NOMO-1 treated with dmso at 0.1 percent for 144 hours (cell line): ENCODE results near the gene ARMC6.
A peak's percentile ranks its signal among the peaks of the same experiment; 100 is the strongest.
"Not testable (repeated sequence)": the region's sequence is repeated elsewhere in the genome, so short reads cannot be mapped to it uniquely, and the experiment has no call there.

Source experiments
- DNase-seq: peaks from one replicate; lab custom pipeline; 2025; ENCODE audit not compliant: unreplicated experiment; lab: John Stamatoyannopoulos, UW

The ARMC6 gene

GRCh38 chr19:19074196-19074882, 40.9 kb downstream of the ARMC6 start:
- DNase-seq, result no peak

- DNase-seq, result no peak
Measured at GRCh38 chr19:19075126-19075525, 41.7 kb downstream of the ARMC6 start.

GRCh38 chr19:19076476-19076875, 43.1 kb downstream of the ARMC6 start:
- no peak for DNase-seq

GRCh38 chr19:19077103-19077502, 43.7 kb downstream of the ARMC6 start:
- DNase-seq, result peak; percentile 70

- no peak for DNase-seq
Measured at GRCh38 chr19:19078801-19079200, 45.4 kb downstream of the ARMC6 start.

- no peak for DNase-seq
Measured at GRCh38 chr19:19079571-19079970, 46.2 kb downstream of the ARMC6 start.

GRCh38 chr19:19081642-19082151, 48.3 kb downstream of the ARMC6 start:
- DNase-seq, result no peak

- DNase-seq, result no peak
Measured at GRCh38 chr19:19083413-19084178, 50.2 kb downstream of the ARMC6 start.

- no peak for DNase-seq
Measured at GRCh38 chr19:19087676-19088075, 54.3 kb downstream of the ARMC6 start.

GRCh38 chr19:19094513-19094912, 61.1 kb downstream of the ARMC6 start:
- DNase-seq, result no peak

- DNase-seq, result no peak
Measured at GRCh38 chr19:19095691-19096090, 62.3 kb downstream of the ARMC6 start.

- DNase-seq, result no peak
Measured at GRCh38 chr19:19096641-19097627, 63.5 kb downstream of the ARMC6 start.

- no peak for DNase-seq
Measured at GRCh38 chr19:19098084-19098702, 64.8 kb downstream of the ARMC6 start.

- DNase-seq, result no peak
Measured at GRCh38 chr19:19098703-19099632, 65.6 kb downstream of the ARMC6 start.

GRCh38 chr19:19101540-19101939, 68.1 kb downstream of the ARMC6 start:
- DNase-seq, result no peak

GRCh38 chr19:19102566-19102965, 69.2 kb downstream of the ARMC6 start:
- not testable (repeated sequence) for DNase-seq

- no peak for DNase-seq
Measured at GRCh38 chr19:19103167-19103566, 69.8 kb downstream of the ARMC6 start.

- DNase-seq, result no peak
Measured at GRCh38 chr19:19105365-19106055, 72.1 kb downstream of the ARMC6 start.

GRCh38 chr19:19106056-19106551, 72.7 kb downstream of the ARMC6 start:
- no peak for DNase-seq
